Measurements from ENCODE around the gene SGMS2. TPM values are rescaled to one million over a fixed set of nuclear protein-coding genes. Genes with fewer than 3 reads are reported as not detected.
"Not testable (repeated sequence)": the region's sequence is repeated elsewhere in the genome, so short reads cannot be mapped to it uniquely, and the experiment has no call there.

SGMS2 gene
- polyA plus RNA-seq, 1 donor, result 8.5 TPM

DNA sequence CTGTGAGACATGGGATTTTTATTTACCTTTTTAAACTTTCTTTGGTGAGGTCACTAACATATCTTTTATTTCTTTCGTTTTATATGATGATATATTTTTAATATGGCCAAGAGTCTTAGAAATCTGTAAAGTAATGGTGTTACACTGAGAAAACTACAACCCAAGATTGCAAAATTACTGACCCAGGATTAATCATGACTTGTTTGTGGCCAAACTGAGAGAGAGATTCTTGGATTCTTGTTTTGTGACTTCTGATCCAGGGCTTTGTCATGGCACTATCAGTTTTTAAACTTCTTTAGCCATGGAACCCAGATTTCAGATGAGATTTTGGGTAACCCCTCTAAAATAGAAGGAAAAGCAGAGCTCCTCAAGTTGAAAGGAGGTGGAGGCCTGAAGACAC is 42.0 kb downstream of the SGMS2 start:
- DNase-seq (ENCODE audit: low read depth), result no peak

DNA sequence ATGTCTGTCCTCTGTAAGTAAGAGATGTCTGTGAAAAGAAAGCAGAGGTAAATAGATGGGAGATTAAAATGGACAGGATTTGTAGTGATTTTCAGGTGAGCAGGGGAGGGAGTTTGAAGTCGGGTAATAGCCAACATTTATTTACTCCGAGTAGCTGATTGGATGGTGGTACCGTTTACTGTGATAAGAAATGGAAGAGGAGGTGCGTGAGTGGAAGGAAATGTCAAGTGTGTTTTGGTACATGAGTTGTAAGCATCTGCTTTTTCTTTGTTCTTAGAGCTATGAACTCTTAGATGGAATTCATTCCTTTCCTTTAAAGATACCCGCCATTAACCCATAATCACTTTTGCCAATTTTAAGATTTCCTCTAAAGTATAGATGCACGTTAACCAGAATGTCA is 45.5 kb downstream of the SGMS2 start:
- no peak for DNase-seq (ENCODE audit: low read depth)

DNA sequence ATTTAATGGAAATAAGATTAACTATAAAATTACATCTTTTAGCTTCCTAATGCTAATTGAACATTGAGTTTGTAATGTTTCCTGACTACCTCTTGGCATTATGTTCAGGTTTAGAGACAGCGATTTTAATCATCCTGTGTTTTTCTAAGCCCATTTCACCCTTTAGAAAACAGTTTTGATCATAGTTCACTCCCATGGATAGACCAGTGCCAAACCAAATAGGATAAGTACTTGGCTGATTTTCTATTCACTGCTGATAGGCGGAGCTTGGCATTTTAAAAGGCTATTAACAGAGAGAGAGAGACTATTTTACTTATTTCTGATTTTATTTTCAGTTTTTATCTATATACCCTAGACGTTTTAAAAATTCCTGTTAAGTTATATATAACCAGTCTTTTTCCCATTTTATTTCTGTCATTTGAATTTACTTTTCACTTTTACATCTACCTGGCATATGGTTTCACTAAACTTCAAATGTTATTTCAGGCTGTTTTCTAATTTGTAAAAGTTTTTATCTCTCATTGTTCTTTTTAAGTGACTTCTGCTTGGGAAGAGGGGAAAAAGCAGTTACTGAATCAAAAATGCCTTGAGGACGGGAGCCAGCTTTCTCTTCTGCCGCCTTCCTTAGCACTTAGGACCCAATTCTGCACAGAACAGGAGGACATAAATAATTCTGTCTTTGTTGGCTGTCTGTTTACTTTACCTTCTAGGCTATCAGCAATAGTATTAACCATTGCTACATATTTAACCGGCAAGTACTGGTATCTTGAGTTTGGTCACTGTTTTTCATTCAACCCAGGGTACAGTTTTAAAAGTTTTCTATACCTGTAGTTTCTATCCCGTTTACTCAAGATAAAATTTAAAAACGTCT is 46.4 kb downstream of the SGMS2 start:
- DNase-seq (ENCODE audit: low read depth), result no peak

DNA sequence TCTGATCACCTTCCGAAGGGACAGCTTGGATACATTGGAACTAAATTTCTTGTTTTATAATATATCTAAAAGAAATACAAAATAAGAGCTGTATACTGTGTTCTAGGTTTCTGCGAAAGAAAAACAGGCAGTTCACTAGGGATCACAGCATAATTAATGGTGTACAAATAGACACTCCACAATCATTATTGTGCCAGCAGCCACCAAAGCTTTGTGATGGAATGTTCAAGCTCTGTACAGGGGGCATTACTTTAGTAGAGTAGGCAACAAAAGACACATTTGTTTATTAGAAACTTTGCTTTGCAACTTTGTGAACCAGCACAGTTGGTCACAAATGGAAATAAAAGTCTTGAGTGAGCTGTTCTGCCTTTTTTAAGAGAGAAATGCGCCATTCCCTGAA is 49.3 kb downstream of the SGMS2 start:
- no peak for DNase-seq (ENCODE audit: low read depth)

DNA sequence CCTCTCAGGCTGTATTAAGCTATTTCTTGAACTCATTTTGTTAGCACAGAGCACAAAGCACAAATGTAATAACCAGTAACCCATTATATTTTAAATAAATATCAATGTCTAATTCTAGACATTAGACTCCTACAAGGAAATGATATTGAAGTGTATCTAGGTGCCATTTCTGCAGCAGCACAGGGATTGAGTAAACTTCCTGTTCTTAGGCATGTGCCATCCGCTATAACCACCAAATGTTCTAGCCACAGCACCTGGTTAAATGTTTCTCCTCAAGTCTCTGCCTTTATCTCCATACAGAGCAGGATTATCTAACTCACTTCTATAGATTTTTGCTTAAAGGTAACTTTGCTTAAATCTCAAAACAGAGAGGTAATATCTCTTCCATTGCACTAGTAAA is 51.4 kb downstream of the SGMS2 start:
- no peak for DNase-seq (ENCODE audit: low read depth)

DNA sequence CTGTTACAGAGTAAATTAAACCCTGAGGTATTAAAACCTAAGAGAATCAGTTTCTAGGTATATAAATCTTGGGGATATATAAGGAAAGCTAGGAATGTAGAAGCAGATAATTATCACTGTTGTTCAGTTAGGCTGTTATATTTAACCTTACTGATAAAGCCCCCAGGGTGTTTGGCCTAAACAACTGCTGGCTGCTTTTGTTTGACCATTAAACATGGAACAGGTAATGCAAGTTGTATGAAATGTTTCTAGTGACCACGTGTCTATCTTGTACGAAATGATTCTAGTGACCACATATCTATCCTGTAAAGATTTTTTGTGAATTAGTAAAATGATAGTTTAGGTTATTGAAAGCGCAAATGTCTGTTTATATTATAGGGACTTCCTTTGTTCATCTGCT is 52.6 kb downstream of the SGMS2 start:
- no peak for DNase-seq (ENCODE audit: low read depth)

DNA sequence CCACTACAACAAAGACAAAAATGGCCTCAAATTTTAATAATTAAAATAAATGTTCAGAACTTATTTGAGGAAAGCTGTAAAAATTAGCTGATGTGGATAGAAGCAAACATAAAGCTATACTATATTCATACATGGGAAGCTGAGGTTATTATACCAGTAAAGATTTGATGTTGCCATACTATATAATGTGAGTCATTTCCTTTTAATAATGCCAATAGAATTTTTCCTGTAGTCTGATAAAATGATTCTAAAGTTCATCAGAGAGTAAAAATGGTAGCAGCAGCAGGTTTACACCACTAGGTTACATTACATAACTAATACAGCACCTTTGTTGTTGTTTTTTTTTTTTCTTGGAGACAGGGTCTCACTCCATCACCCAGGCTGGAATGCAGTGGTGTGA is 61.1 kb downstream of the SGMS2 start:
- DNase-seq (ENCODE audit: low read depth), result no peak

DNA sequence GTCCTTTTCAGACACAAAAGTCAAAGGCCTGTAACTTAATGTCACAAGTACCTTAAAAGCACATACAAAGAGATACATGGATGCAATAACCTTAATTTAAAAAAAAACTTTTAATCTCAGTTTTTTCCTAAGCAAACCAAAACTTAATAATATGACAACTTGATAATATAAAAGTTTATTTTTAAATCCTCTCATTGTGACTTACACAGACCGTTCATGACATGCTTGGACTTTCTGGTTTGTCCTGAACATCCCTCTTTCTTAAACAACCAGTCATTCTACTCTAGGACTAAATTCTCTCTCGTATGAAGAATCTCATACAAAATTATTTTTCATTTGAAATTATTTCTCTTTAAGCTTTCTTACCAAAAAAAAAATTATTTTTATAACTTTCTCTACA is 63.5 kb downstream of the SGMS2 start:
- DNase-seq (ENCODE audit: low read depth), result no peak

DNA sequence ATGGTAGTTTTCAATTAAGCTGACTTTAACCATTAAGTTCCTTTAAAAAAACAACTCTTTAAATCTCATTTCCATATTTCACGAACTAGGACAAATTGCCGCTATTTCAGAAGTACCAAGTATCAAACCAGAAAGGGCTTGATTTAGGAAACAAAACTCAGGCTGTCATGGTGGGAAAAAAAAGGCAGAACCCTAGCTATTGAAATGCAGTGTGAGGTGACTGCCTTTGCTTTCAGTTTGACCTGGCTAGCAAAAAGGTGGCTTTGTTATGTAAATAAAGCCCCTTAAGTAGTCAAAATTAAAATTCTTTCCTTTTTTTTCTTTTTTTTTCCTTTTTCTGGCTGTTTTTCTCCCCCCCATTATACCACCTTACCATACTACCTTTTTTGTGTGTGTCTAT is 66.0 kb downstream of the SGMS2 start:
- no peak for DNase-seq (ENCODE audit: low read depth)

DNA sequence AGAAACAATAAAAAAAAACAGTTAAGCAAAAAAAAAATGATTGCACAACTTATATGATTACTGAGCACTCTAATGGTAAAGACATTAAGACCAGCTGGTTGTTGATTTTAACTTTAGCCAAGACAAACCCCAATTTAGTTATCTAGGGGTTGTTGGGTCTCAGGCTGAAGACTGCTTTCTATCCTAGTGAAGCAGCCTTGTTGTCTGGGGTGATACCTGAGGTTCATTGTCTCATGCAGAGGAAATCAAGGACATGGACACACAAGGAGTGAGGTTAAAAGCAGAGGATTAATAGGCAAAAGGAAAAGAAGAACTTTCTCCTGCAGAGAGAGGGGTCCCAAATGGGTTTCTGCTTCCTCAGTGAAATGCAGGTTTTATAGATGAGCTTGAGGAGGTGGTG is 66.6 kb downstream of the SGMS2 start:
- no peak for DNase-seq (ENCODE audit: low read depth)

DNA sequence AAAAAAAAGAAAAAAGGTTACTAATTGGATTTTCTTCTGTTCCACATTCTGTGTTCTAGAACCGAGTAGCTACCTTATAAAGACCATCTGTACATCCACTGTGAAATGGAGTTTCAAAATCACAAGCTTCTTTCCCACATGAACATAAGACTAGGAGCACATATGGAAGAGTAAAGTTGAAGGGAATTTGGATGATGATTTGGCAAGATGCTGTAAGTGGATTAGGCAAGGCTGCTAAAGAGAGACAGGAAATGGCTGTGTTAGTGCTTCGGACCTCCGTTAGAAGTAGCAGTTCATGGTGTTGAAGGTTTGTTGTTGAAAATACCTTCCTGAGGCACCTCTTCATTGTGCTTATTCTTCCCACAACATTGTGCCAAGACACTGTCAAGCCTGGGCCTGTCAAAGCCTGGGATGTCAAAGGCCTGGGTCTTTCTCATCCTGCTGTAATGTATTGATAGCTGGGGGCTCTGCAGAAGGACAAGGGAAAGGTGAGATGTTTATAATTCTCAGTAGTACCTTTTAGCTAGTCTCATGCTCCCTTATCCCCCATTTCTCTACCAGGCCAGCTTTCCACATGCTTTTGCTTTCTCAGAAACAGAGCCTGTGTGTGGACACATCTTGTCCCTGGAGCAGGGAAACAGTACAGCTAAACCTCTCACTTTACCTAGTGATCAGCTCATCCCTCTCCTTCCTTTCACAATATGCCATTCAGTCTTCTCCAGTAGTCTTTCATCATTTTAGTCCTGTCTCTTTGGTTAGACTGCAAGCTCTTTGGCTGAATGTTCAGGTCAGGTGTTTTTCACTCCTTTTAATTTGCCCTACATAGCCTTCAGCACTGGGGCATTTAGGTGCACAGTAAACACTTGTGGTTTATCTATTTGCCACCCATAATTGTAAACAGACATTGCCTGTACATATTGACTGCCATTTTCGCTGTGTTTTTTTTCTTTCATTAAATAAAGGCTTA is 68.7 kb downstream of the SGMS2 start:
- no peak for DNase-seq (ENCODE audit: low read depth)

DNA sequence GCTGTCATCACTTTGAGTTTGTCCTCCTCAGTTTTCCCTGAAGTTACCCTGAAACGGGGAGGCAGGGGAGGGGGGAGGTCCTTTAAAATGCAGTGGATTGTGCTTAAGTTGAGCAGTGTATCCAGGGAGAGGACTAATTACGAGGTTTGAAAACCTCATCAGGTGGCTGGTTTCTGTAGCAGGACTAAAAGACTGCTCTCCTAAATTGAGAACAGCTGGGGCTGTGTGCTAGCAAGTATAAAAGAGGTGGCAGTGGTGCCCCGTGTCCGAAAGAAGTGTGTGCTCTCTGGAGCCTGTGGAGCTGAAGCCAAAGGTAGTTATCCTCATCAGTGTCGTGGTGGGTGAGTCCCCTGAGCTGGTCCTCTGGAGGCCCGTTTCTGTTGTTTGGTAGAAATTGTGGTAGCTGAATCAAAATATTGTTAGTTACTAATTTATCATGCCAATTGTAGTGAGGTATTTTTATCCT is 69.4 kb downstream of the SGMS2 start:
- DNase-seq (ENCODE audit: low read depth), result no peak

DNA sequence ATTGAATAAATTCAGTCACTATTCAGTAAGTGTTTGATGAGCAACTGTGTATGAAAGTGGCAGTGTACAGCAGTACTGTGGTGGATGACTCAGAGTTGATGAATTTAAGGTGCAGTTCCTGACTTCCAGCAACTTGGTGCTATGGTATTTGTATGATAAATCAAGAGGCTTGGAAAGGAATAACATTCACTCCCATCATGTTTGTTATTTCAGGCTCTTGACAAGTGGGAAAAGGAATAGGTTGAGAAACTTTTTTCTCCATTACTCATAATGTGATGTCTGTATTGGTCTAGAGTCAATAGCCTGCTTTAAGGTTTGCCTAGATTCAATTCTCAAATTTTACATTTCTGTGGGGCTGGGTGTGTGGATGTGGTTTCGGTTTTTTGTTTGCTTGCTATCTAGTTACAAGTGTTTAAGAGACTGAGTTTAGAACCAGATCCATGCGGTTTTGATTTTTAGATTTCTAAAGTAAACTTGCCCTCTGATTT is 71.5 kb downstream of the SGMS2 start:
- DNase-seq (ENCODE audit: low read depth), result no peak

DNA sequence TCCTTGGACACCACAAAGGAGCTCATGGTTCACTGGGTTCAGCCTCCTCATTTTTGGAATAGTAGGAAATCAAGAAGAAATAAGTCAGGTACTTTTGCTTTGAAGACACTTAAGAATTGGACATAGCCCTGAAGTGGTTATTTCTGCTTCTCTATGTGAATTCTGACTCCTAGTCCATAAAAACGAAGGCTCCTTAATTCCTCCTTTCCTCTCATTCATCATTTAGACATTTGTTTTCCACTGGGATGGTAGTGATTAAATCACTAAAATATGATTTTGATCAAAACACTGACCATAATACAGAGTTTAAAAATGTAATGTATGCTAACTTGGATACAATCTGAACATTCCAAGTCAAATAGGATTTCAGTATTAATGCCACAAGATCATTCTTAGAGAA is 71.9 kb downstream of the SGMS2 start:
- no peak for DNase-seq (ENCODE audit: low read depth)

DNA sequence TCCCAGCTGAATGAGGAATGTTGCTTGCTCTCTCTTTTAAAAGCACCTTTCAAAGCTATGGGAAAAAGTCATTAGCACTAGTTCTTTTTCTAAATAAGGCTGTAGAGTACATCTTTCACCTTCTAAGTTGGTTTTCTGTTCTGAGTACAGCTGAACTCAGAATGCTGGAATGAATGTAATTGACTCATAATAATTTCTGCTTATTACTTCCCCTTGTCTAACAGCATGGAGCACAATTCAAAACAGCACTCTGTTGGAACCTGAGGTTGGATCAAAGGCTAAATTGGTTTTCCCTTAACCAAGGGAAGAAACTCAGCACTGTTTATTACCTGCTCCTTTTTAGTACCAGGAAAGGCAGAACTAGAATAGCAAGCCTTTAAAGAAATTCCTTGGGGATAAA is 73.1 kb downstream of the SGMS2 start:
- DNase-seq (ENCODE audit: low read depth), result no peak

DNA sequence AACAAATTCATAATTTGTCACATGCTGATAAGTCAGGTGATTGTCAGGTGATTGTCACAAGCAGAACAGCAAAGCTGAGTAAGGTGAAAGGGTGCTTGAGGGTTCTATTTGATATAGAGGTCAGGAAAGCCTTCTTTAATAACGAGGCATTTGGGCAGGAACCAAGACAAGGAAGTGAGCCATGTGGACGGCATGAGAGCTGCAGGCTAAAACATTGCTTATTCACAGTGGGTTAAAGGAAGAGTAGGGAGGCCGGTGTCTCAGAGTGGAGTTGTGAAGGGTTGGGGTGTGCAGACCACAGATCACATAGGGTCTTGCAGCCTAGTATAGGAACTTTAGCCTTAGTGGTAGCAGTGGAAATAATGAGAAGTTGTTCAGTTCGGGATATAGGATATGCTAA is 75.3 kb downstream of the SGMS2 start:
- DNase-seq (ENCODE audit: low read depth), result no peak

DNA sequence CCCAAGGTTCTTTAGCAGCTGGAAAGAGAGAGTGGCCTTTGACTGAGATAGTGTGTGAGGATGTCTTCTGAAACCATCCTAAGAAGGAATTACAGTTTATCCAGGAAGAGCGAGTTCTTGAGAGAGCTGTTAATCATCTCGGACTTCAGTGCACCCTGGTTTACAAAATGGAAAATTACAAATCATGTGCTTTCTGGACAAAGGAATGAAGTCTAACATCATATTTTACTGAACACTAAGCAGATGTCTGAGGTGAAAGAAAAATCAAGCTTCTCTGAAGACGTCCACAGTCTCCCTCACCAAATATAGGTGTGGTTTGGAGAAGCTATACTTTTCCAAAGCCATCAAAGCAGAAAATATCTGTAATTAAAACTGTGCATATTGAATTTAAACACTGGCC is 75.8 kb downstream of the SGMS2 start:
- DNase-seq (ENCODE audit: low read depth), result no peak

DNA sequence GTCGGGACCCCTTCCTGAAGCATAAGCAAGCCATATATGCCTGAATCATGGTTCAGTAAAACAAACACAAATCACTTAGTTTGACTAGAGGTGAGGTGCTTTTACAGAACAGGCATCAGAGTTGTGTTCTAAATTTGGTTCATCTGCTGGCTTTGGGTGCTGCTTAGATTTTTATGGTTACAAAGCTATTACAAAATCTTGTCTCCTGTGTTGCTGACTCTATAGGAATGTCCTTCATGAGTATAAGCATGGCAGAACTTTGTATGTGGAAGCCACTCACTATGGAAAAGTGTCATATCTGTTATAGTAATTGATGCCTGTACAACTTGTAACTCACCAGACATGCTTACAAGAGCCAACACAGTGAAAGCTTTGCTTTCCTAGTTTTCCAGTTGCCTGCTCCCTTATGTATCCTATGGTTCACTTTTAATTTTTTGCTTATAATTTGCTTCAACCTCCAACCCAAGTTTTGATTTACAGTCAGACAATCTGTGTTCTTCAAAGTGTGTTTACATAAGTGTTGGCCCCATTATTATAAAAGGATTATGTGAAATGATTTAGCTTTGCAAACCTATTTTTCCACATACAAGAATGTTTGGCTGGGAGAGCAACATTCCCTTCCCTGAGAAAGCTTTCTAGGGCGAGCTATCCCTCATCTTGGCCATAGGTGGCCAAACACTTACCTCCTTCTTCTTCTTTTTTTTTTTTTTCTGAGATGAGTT is 76.6 kb downstream of the SGMS2 start:
- DNase-seq (ENCODE audit: low read depth), result no peak

DNA sequence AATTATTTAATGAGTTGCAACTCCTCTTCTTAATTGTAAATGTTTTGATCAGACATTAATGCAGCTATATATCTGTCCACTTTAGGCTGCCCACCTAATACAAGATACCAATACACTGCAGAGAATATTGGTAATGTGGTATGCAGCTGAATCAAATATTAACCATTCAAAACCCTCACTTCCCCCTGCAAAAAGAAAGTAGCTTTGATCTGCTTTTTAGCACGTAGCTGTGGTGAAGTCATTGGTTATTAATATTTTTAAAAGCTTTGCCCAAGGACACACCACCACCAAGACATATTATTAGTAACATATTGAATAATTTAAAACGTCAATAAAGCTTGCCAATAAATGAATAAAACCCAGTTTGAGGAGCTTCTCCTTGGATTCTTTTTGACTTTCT is 78.0 kb downstream of the SGMS2 start:
- DNase-seq (ENCODE audit: low read depth), result no peak

DNA sequence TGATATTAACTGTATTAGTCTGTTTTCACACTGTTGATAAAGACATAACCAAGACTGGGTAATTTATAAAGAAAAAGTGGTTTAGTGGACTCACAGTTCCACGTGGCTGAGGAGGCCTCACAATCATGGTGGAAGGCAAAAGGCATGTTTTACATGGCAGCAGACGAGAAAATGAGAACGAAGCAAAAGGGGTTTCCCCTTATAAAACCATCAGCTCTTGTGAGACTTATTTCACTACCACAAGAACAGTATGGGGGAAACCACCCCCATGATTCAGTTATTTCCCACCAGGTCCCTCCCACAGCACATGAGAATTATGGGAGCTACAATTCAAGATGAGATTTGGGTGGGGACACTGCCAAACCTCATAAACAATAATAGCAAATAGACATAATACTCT is 80.3 kb downstream of the SGMS2 start:
- DNase-seq (ENCODE audit: low read depth), result not testable (repeated sequence)

DNA sequence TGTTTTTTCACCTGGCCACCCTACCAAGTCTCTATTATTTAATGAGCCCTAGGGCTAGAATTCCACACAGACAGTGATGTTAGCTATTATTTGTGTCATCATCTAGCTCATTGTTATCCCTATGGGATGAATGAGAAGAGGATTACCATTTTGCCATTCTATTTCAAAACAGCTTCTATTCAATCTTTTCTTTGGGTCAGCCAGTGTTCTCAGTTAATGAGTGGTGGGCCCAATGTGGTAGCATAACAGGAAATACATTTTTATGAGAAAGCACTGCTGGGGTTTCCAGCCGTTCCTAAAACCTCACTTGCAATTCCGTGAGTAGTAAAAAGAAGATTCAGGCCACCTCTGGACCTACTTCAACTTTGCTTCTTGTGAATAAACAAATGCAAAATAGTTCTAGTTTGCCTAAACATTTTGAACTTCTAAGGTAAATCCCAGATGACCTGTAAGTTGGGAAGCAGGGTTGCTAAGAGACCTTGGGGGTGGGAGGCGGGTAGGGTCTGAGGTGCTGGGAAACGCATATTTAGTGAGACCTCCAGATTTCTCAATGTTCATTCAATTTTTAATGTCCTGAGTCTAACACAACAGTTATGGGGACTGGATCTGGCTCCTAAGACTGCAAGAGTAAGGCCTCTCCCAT is 81.8 kb downstream of the SGMS2 start:
- DNase-seq (ENCODE audit: low read depth), result no peak
